K562 (cell line): ENCODE data around the gene NLRP12. TPM values are rescaled to one million over a fixed set of nuclear protein-coding genes. Genes with fewer than 3 reads are reported as not detected.
A peak's percentile ranks its signal among the peaks of the same experiment; 100 is the strongest.

Experiments
- EP400 ChIP-seq: fragments of 450-650 bp; IDR thresholded peaks from 2 replicates; pipeline ENCODE4 v1.6.1; 2017; ENCODE audit warnings: antibody characterized with exemption, mild to moderate bottlenecking, moderate library complexity
- HDAC2 ChIP-seq: fragments of 450-650 bp; IDR thresholded peaks from 2 replicates; pipeline ENCODE4 v1.6.1; 2016; ENCODE audit warnings: mild to moderate bottlenecking
- HIVEP1 ChIP-seq: fragments of 250-450 bp; sonication (Bioruptor Pico); IDR thresholded peaks from 2 replicates; pipeline ENCODE4 v1.4.0; 2020; ENCODE audit warnings: mild to moderate bottlenecking
- KAT7 ChIP-seq: sonication (generic); formaldehyde crosslinking; IDR thresholded peaks from 2 replicates; pipeline ENCODE4 v1.8.0; 2022; ENCODE audit warnings: missing genetic modification reagents, mild to moderate bottlenecking, borderline replicate concordance
- NCOA1 ChIP-seq: fragments of 450-650 bp; IDR thresholded peaks from 2 replicates; pipeline ENCODE4 v1.6.1; 2016; ENCODE audit warnings: low read depth
- NELFE ChIP-seq: IDR thresholded peaks from 2 replicates; pipeline ENCODE4 v1.6.1; 2011; ENCODE audit warnings: mild to moderate bottlenecking; ENCODE audit not compliant: insufficient read depth, insufficient read length
- NFIX ChIP-seq: fragments of 250-450 bp; sonication (Bioruptor Pico); IDR thresholded peaks from 2 replicates; pipeline ENCODE4 v1.4.0; 2020; ENCODE audit warnings: low read depth, mild to moderate bottlenecking, moderate library complexity
- NONO ChIP-seq, 2 experiments: fragments of 200-400 bp in 1 of 2; fragments of 450-650 bp in 1 of 2; formaldehyde crosslinking in 1 of 2; IDR thresholded peaks; 2 replicates each; pipeline ENCODE4 v1.6.1; 2017; ENCODE audit warnings: low read depth in 2 of 2, mild to moderate bottlenecking in 2 of 2, moderate library complexity in 2 of 2, low read length in 1 of 2
- NRF1 ChIP-seq, 2 experiments: fragments of 450-650 bp; IDR thresholded peaks in 1 of 2; conservative IDR thresholded peaks in 1 of 2; 2 replicates each; pipeline ENCODE4 v1.6.1; 2014; ENCODE audit warnings: mild to moderate bottlenecking in 2 of 2
- PKNOX1 ChIP-seq: fragments of 450-650 bp; IDR thresholded peaks from 2 replicates; pipeline ENCODE4 v1.6.1; 2016
- THAP12 ChIP-seq: fragments of 250-450 bp; sonication (Bioruptor Pico); IDR thresholded peaks from 2 replicates; pipeline ENCODE4 v1.9.0; 2021; ENCODE audit warnings: mild to moderate bottlenecking, inconsistent platforms
- THRA ChIP-seq: fragments of 450-650 bp; IDR thresholded peaks from 2 replicates; pipeline ENCODE4 v1.6.1; 2017; ENCODE audit warnings: mild to moderate bottlenecking, moderate library complexity
- TRIM25 ChIP-seq: fragments of 450-650 bp; IDR thresholded peaks from 2 replicates; pipeline ENCODE4 v1.7.0; 2016; ENCODE audit warnings: borderline replicate concordance
- TRIM28 ChIP-seq: fragments of 450-650 bp; IDR thresholded peaks from 2 replicates; pipeline ENCODE4 v1.6.1; 2017
- ZBTB12 ChIP-seq: fragments of 250-450 bp; sonication (Bioruptor Pico); IDR thresholded peaks from 2 replicates; pipeline ENCODE4 v1.4.0; 2020
- ZNF197 ChIP-seq: fragments of 200-800 bp; sonication (Bioruptor generic); IDR thresholded peaks from 2 replicates; pipeline ENCODE4 v1.6.1; 2016; ENCODE audit warnings: low read depth, missing genetic modification characterization, missing compliant biosample characterization
- ZNF57 ChIP-seq: fragments of 450-650 bp; formaldehyde crosslinking; IDR thresholded peaks from 2 replicates; pipeline ENCODE4 v1.4.0; 2020; ENCODE audit warnings: mild to moderate bottlenecking, moderate library complexity
- ZNF717 ChIP-seq: fragments of 250-450 bp; sonication (Bioruptor Pico); IDR thresholded peaks from 2 replicates; pipeline ENCODE4 v1.5.0; 2021
- ZZZ3 ChIP-seq: fragments of 450-650 bp; IDR thresholded peaks from 2 replicates; pipeline ENCODE4 v1.6.1; 2016; ENCODE audit warnings: antibody characterized with exemption, mild to moderate bottlenecking, moderate library complexity
- polyA plus RNA-seq, 8 experiments: library from polyadenylated mRNA; depleted of rRNA in 4 of 8; stranded (reverse) in 5 of 8; unstranded in 3 of 8; fragments of >200 nt; fragmentation: Nextera tagmentation in 2 of 8; fragmentation: Illumina TruSeq in 1 of 8; extraction: Ambion mirVana in 2 of 8; extraction: Trizol in 1 of 8; gene quantifications; 2 replicates each; pipeline versions ENCODE4 v1.2.1 to v1.2.3, GENCODE V29; 2011 to 2014; ENCODE audit warnings: inconsistent platforms in 1 of 8, missing spikeins in 1 of 8
- total RNA-seq, 7 experiments: library from RNA; depleted of rRNA in 6 of 7; stranded (reverse); fragments of >200 nt in 6 of 7; fragmentation: Illumina TruSeq in 2 of 7; extraction: Trizol in 2 of 7; gene quantifications; 2 replicates each; pipeline versions ENCODE4 v1.2.1 to v1.2.3, GENCODE V29; 2011 to 2021; ENCODE audit warnings: low replicate concordance in 1 of 7

Gene NLRP12
- total and polyA plus RNA-seq, 9 of the 15 experiments (the other 6 are each of a cell fraction or from before 2014, with no cell fraction given): not detected

GRCh38 chr19:53867225-53868090 lies 43.3 kb upstream of the NLRP12 start, which contains the start of gene MYADM (continued):
- TF ChIP-seq ZBTB12 (CRISPR knock-in tag) (no peak), THRA (no peak), NELFE (no peak), EP400 (no peak), ZNF717 (no peak), NCOA1 (no peak), ZNF57 (CRISPR knock-in tag) (no peak), TRIM28 (no peak), TRIM25 (no peak), NRF1 (conservative IDR thresholded peaks at IDR 0.05 in 1 of 2, IDR thresholded peaks at IDR 0.05 in 1 of 2) (peak; percentile 48 to 68; a peak in 3 of 4 replicates), NONO (IDR thresholded peaks at IDR 0.05; ENCODE audit: low read depth in 2 of 2, low read length in 1 of 2) (no peak), PKNOX1 (no peak), ZZZ3 (no peak), KAT7 (CRISPR knock-in tag) (no peak), HDAC2 (no peak), HIVEP1 (CRISPR knock-in tag) (peak; percentile 70; the same call in 1 of the 2 replicates), ZNF197 (CRISPR knock-in tag) (no peak), THAP12 (CRISPR knock-in tag) (no peak), NFIX (CRISPR knock-in tag) (no peak)
